Fibroblast of pulmonary artery (primary cell): Measurements from ENCODE around the gene CIDEB.

ENCODE experiments used
- DNase-seq: peaks from one replicate; pipeline ENCODE4 v3.0.0-alpha.2; 2010; ENCODE audit warnings: low read depth
- H3K4me3 ChIP-seq: replicated peaks from 2 replicates; pipeline ENCODE4 v1.5.1; 2011; ENCODE audit warnings: low read depth, mild to moderate bottlenecking, control low read depth, low read length, moderate library complexity
- TF ChIP-seq, protein P1 (sequence below): IDR thresholded peaks from 2 replicates; pipeline ENCODE4 v1.5.1; 2011; ENCODE audit warnings: mild to moderate bottlenecking, control low read depth, low read length, inconsistent platforms; ENCODE audit errors: missing control alignments

CIDEB gene

DNA sequence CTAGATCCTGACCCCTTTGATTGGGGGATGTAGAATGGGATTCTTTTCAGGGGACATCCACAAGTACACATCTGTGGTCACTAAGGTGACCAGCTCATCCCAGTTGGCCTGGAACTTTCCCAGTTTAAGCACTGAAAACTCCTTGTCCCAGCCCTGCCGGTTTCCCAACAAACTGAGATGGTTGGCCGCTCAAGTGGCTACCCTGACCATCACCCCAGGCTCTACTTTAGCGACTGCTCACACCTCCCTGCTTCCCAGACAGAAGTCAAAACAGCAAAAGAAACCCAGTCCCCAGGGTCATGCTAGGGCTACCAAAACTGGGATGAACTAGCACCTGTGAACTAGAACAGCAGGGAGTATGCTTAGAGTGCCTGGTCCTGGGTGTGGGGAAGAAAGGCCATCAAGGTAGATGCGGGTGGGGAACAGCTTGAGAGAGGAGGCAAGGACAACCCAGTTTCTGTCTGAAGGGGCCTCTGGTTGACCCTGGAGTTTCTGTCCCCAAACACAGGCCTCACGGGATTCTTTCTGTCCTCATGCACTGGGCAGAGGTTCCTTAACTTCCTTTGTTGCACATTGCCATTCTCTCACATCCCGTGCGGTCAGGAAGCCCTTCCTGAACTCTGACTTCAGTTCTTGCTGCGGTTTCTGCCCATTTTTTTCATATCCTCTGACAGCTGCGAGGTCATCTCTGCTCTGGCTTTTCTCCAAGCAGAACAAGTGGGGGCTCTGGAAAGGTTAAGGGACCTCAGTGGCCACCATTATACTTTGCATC lies 5.1 kb upstream of the CIDEB start:
- DNase-seq = peak; percentile 51
- no peak overlapping the region for H3K4me3 ChIP-seq
- TF ChIP-seq, protein P1, sequence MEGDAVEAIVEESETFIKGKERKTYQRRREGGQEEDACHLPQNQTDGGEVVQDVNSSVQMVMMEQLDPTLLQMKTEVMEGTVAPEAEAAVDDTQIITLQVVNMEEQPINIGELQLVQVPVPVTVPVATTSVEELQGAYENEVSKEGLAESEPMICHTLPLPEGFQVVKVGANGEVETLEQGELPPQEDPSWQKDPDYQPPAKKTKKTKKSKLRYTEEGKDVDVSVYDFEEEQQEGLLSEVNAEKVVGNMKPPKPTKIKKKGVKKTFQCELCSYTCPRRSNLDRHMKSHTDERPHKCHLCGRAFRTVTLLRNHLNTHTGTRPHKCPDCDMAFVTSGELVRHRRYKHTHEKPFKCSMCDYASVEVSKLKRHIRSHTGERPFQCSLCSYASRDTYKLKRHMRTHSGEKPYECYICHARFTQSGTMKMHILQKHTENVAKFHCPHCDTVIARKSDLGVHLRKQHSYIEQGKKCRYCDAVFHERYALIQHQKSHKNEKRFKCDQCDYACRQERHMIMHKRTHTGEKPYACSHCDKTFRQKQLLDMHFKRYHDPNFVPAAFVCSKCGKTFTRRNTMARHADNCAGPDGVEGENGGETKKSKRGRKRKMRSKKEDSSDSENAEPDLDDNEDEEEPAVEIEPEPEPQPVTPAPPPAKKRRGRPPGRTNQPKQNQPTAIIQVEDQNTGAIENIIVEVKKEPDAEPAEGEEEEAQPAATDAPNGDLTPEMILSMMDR = no peak

DNA sequence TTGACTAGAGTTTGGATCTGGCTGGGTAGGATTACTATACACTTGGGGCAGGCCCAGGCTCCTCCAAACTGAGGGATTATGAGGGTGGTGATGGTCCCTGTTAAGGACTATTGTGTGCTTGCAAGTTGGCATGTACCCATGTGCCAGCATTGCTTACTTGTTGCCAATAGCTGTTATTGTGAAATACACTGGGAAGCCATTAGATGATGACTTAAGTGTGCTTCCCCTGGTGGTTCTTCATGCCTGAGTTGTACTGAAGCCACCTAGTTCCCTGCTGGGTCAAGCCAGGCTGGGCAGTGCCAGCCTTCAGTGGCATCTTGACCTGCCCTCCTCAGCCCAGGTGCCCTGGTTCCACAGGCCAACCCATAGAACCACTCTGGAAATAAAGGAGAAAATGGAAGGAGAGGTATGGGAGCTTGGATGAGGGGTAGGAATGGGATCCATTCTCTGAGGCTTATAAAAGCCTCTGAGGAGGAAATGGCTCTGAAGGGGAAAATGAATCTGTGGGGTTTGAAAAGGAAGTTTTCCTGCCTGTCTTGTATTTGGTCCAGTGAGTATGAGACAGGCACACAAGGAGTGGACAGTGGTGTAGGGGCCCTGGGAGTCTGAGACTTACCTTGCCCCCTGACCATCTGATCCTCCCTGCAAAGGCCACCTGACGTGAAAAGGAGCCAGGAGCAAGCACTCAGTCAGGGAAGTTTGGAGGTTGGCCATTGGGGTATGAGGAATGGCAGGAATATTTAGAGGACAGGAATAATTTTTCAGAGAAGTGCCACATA lies 4.2 kb upstream of the CIDEB start:
- TF ChIP-seq, protein P1 = no peak
- DNase-seq = peak; percentile 47
- no peak overlapping the region for H3K4me3 ChIP-seq

DNA sequence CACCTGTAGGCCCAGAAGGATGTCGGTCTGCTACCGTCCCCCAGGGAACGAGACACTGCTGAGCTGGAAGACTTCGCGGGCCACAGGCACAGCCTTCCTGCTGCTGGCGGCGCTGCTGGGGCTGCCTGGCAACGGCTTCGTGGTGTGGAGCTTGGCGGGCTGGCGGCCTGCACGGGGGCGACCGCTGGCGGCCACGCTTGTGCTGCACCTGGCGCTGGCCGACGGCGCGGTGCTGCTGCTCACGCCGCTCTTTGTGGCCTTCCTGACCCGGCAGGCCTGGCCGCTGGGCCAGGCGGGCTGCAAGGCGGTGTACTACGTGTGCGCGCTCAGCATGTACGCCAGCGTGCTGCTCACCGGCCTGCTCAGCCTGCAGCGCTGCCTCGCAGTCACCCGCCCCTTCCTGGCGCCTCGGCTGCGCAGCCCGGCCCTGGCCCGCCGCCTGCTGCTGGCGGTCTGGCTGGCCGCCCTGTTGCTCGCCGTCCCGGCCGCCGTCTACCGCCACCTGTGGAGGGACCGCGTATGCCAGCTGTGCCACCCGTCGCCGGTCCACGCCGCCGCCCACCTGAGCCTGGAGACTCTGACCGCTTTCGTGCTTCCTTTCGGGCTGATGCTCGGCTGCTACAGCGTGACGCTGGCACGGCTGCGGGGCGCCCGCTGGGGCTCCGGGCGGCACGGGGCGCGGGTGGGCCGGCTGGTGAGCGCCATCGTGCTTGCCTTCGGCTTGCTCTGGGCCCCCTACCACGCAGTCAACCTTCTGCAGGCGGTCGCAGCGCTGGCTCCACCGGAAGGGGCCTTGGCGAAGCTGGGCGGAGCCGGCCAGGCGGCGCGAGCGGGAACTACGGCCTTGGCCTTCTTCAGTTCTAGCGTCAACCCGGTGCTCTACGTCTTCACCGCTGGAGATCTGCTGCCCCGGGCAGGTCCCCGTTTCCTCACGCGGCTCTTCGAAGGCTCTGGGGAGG lies 3.1 kb upstream of the CIDEB start, which contains the start of gene LTB4R:
Gene LTB4R, plus strand, starts transcription at position 857 of the 959 bp plus-strand sequence. CDS start 4,150 bp downstream, outside the sequence.
- DNase-seq = peak; percentile 82
- TF ChIP-seq, protein P1 = no peak
- no peak within 1 kb of the TSS for H3K4me3 ChIP-seq

DNA sequence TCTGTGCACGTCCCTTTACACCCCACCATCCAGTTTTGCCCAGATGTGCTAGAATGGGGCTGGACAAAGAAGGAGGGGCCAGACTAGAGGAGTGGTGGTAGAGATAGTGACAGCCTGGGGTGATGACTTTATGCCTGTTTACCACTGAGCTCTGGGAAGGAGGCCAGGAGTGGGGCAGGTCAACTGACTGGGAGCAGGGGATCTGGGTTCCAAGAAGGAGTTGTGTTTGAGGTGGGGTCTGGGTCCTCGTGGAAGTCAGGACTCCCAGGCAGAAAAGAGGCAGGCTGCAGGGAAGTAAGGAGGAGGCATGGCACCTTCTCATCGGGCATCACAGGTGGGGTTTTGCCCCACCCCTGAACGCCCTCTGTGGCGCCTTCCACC lies 2.5 kb upstream of the CIDEB start:
- DNase-seq = no peak
- H3K4me3 ChIP-seq = no peak overlapping the region
- TF ChIP-seq, protein P1 = no peak

DNA sequence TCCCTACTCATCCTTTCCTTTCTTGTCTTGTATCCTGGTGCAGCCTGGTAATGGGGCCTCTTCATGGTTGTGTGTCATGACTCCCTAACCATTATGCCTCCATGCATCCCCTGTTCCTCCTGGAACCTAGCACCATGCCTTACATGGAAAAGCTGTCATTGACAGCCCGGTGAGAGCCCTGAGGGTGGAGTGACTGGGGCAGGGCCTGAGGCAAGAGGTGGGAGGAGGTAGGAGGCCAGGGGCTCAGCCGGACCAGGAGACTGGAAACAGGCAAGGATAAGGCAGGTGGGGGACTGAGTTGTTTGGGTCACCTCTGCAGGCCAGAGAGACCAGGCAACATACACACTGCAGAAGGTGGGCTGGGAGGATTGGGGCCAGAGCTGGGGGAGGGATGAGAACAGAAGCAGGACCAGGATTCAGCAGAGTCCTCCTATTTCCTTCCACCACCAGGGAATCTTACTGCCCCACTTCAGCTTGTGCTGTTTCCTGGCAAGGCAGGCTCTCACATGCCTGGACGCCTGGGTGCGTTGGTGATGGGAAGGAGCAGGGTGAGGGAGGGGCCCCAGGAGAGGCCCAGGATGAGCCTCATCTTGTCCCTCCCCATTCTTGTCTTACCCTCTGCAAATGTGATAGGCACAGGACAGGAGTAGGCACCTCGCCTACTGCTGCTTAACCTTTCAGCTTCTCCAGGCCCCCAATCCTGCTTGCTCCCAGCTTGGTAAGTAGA lies 1.9 kb upstream of the CIDEB start, which contains the start of gene LTB4R2:
Gene LTB4R2, plus strand, starts transcription at position 603 of the 727 bp plus-strand sequence. CDS start 525 bp downstream, outside the sequence.
- no peak for DNase-seq
- TF ChIP-seq, protein P1 = no peak
- no peak within 1 kb of the TSS for H3K4me3 ChIP-seq
